ENCODE data around the gene PRF1. TPM values are rescaled to one million over a fixed set of nuclear protein-coding genes. Genes with fewer than 3 reads are reported as not detected.

Gene PRF1
- total and polyA plus RNA-seq, 4 donors, result 2.5 to 3.1 (median 2.8) TPM

DNA sequence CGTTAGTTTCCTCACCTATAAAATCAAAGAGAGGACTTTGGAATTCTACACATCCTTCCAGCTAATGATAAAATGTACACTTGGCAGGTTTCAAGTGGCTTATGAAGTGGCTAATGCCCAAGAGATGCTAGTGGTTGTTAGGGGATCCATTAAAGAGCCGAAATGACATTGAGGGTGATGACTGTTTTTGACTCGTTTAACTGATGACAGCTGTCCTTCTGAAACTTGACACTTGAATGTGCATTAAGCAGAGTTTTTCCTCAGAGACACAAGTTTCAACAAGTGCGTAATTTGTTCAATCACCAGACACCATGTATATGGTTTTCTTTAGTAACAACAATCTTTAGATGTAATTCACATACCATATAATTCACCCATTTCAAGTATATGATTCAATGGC, 1.6 kb upstream of the PRF1 start:
- Histone ChIP-seq H3K4me1 (ENCODE audit: control insufficient read depth in 4 of 4, insufficient read depth in 4 of 4, low read length in 3 of 4) (no peaks in the 10 kb centered on the region), H3K36me3 (ENCODE audit: control insufficient read depth in 4 of 4, insufficient read depth in 3 of 4, low read depth in 1 of 4, low read length in 3 of 4) (no peaks in the 10 kb centered on the region), H3K27ac (ENCODE audit: low read depth in 1 of 2, low read length in 2 of 2) (no peak overlapping the region), H3K27me3 (ENCODE audit: control insufficient read depth in 4 of 4, insufficient read depth in 4 of 4, low read length in 3 of 4) (no peaks in the 10 kb centered on the region), H3K9ac (ENCODE audit: low read depth in 1 of 2, low read length in 2 of 2) (no peak overlapping the region), H3K4me3 (ENCODE audit: low read depth in 1 of 3, low read length in 3 of 3) (no peak overlapping the region), H3K9me3 (ENCODE audit: control insufficient read depth in 4 of 4, low read length in 3 of 4) (no peaks in the 10 kb centered on the region)
- no peak for DNase-seq (ENCODE audit: low spot score)
- 86% methylated on average over 4 of the region's 4 CpGs for WGBS
- TF ChIP-seq TAF1 (conservative IDR thresholded peaks at IDR 0.05) (no peak), MAX (IDR thresholded peaks at IDR 0.05) (no peak), RAD21 (IDR thresholded peaks at IDR 0.05) (no peak), EGR1 (IDR thresholded peaks at IDR 0.05; ENCODE audit: low read depth in 2 of 2) (no peak), NR2F2 (IDR thresholded peaks at IDR 0.05) (no peak), FOXA1 (IDR thresholded peaks at IDR 0.05) (no peak), HNF4A (conservative IDR thresholded peaks at IDR 0.05) (no peak), JUND (IDR thresholded peaks at IDR 0.05) (no peak), CTCF (IDR thresholded peaks at IDR 0.05; ENCODE audit: low read depth, low read length, missing input control) (no peak), SP1 (IDR thresholded peaks at IDR 0.05) (no peak), ATF3 (IDR thresholded peaks at IDR 0.05) (no peak), GABPA (IDR thresholded peaks at IDR 0.05 in 1 of 2, conservative IDR thresholded peaks at IDR 0.05 in 1 of 2) (no peak), HNF4G (IDR thresholded peaks at IDR 0.05) (no peak), RXRA (IDR thresholded peaks at IDR 0.05) (no peak)
- TF ChIP-seq, protein P1, sequence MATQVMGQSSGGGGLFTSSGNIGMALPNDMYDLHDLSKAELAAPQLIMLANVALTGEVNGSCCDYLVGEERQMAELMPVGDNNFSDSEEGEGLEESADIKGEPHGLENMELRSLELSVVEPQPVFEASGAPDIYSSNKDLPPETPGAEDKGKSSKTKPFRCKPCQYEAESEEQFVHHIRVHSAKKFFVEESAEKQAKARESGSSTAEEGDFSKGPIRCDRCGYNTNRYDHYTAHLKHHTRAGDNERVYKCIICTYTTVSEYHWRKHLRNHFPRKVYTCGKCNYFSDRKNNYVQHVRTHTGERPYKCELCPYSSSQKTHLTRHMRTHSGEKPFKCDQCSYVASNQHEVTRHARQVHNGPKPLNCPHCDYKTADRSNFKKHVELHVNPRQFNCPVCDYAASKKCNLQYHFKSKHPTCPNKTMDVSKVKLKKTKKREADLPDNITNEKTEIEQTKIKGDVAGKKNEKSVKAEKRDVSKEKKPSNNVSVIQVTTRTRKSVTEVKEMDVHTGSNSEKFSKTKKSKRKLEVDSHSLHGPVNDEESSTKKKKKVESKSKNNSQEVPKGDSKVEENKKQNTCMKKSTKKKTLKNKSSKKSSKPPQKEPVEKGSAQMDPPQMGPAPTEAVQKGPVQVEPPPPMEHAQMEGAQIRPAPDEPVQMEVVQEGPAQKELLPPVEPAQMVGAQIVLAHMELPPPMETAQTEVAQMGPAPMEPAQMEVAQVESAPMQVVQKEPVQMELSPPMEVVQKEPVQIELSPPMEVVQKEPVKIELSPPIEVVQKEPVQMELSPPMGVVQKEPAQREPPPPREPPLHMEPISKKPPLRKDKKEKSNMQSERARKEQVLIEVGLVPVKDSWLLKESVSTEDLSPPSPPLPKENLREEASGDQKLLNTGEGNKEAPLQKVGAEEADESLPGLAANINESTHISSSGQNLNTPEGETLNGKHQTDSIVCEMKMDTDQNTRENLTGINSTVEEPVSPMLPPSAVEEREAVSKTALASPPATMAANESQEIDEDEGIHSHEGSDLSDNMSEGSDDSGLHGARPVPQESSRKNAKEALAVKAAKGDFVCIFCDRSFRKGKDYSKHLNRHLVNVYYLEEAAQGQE (IDR thresholded peaks at IDR 0.05), result no peak
- TF ChIP-seq, protein P2, sequence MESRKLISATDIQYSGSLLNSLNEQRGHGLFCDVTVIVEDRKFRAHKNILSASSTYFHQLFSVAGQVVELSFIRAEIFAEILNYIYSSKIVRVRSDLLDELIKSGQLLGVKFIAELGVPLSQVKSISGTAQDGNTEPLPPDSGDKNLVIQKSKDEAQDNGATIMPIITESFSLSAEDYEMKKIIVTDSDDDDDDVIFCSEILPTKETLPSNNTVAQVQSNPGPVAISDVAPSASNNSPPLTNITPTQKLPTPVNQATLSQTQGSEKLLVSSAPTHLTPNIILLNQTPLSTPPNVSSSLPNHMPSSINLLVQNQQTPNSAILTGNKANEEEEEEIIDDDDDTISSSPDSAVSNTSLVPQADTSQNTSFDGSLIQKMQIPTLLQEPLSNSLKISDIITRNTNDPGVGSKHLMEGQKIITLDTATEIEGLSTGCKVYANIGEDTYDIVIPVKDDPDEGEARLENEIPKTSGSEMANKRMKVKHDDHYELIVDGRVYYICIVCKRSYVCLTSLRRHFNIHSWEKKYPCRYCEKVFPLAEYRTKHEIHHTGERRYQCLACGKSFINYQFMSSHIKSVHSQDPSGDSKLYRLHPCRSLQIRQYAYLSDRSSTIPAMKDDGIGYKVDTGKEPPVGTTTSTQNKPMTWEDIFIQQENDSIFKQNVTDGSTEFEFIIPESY (IDR thresholded peaks at IDR 0.05), result no peak

DNA sequence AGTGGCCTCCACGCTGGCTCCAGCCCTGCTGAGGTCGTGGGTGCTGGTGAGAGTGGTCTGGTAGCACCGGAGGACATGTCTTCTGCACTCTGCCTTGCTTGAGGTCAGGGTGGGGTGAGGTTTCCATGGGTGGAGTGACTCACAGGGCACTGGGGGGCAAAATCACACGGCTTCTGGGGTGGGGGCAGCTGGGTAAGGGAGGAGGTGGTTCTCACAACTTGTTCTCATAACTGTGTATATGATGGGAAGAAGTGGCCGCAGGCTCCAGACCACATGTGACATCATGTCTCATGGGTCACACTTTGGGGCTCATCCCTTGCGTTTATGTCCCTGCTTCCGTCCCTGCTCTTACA, 884 bp upstream of the PRF1 start:
- Histone ChIP-seq H3K9ac (ENCODE audit: low read depth in 1 of 2, low read length in 2 of 2) (no peak overlapping the region), H3K27ac (ENCODE audit: low read depth in 1 of 2, low read length in 2 of 2) (peak overlapping the region in 1 of 2 donors; percentile 13), H3K4me3 (ENCODE audit: low read depth in 1 of 3, low read length in 3 of 3) (no peak overlapping the region), H3K27me3 (ENCODE audit: control insufficient read depth in 4 of 4, insufficient read depth in 4 of 4, low read length in 3 of 4) (no peaks in the 10 kb centered on the region), H3K36me3 (ENCODE audit: control insufficient read depth in 4 of 4, insufficient read depth in 3 of 4, low read depth in 1 of 4, low read length in 3 of 4) (no peaks in the 10 kb centered on the region), H3K9me3 (ENCODE audit: control insufficient read depth in 4 of 4, low read length in 3 of 4) (no peaks in the 10 kb centered on the region), H3K4me1 (ENCODE audit: control insufficient read depth in 4 of 4, insufficient read depth in 4 of 4, low read length in 3 of 4) (no peaks in the 10 kb centered on the region)
- TF ChIP-seq, protein P2 (IDR thresholded peaks at IDR 0.05), result no peak
- no peak for DNase-seq (ENCODE audit: low spot score)
- 79% methylated on average over 7 of the region's 7 CpGs for WGBS
